GM12878 (cell line): Measurements from ENCODE around the gene FASN. TPM values are rescaled to one million over a fixed set of nuclear protein-coding genes. Genes with fewer than 3 reads are reported as not detected.

Experiments used
- ATAC-seq: fragments of 200-7000 bp; cut with Tn5 transposase; 3 replicates; pipeline ENCODE4 v1.9.1; 2020; ENCODE audit warnings: mild to moderate bottlenecking, moderate library complexity
- BruUV-seq: library from RNA; stranded (reverse); fragments of 400-500 nt; replicated peaks from 2 replicates; lab custom pipeline; 2021; lab: Mats Ljungman, UMichigan
- CTCF ChIA-PET: fragments of 300-600 bp; sonication (Branson Sonifier 250); formaldehyde crosslinking; extraction: SDS; loops from one replicate; lab custom pipeline; 2021; ENCODE audit warnings: inconsistent platforms; lab: Yijun Ruan, JAX
- POLR2A ChIA-PET: fragments of 350-600 bp; formaldehyde crosslinking; extraction: SDS; loops from one replicate; lab custom pipeline; 2021; ENCODE audit warnings: inconsistent platforms; lab: Charles Lee
- RAD21 ChIA-PET: fragments of 300-600 bp; sonication (Branson Sonifier 250); formaldehyde crosslinking; loops from one replicate; lab custom pipeline; 2023; ENCODE audit warnings: antibody characterized with exemption; ENCODE audit not compliant: unreplicated experiment; lab: Charles Lee
- SMC1A ChIA-PET: fragments of 300-600 bp; sonication (Branson Sonifier 250); formaldehyde crosslinking; loops from one replicate; lab custom pipeline; 2023; ENCODE audit not compliant: unreplicated experiment, uncharacterized antibody; lab: Charles Lee
- DNase-seq: peaks from one replicate; pipeline ENCODE4 v3.0.0-alpha.2; 2011; ENCODE audit warnings: low read depth, low spot score
- FAIRE-seq: peaks from 3 replicates; lab custom pipeline; 2011; peaks lifted over from hg19 to GRCh38; lab: Jason Lieb, UNC
- H2AFZ ChIP-seq: 2 replicates; pipeline ENCODE4 v1.6.0; 2011; ENCODE audit warnings: low read depth, low read length, control low read depth; ENCODE audit not compliant: control insufficient read depth
- H3K27ac ChIP-seq: 2 replicates; pipeline ENCODE4 v1.5.1; 2011; ENCODE audit warnings: control low read depth; ENCODE audit not compliant: control insufficient read depth, insufficient read depth
- H3K27me3 ChIP-seq, 2 experiments: replicated peaks in 1 of 2; 2 replicates each; pipeline versions ENCODE4 v1.6.0 to v1.6.1; 2011; ENCODE audit warnings: low read length in 1 of 2; ENCODE audit not compliant: control insufficient read depth in 2 of 2, insufficient read depth in 2 of 2
- H3K36me3 ChIP-seq, 2 experiments: 2 replicates each; pipeline ENCODE4 v1.5.1; 2011; ENCODE audit warnings: low read length in 1 of 2; ENCODE audit not compliant: control insufficient read depth in 2 of 2, insufficient read depth in 2 of 2
- H3K4me1 ChIP-seq: 2 replicates; pipeline ENCODE4 v1.6.1; 2011; ENCODE audit warnings: mild to moderate bottlenecking, low read length, moderate library complexity, mixed read lengths; ENCODE audit not compliant: control insufficient read depth, insufficient read depth
- H3K4me2 ChIP-seq: 2 replicates; pipeline ENCODE4 v1.6.0; 2011; ENCODE audit warnings: control low read depth; ENCODE audit not compliant: control insufficient read depth, insufficient read depth
- H3K4me3 ChIP-seq: fragments of 200-600 bp; sonication (generic); 2 replicates; pipeline ENCODE4 v1.5.1; 2016
- H3K79me2 ChIP-seq: 2 replicates; pipeline ENCODE4 v1.6.0; 2011; ENCODE audit warnings: low read length; ENCODE audit not compliant: control insufficient read depth, insufficient read depth
- H3K9ac ChIP-seq: 2 replicates; pipeline ENCODE4 v1.8.0; 2011; ENCODE audit warnings: low read length, control low read depth, mixed read lengths; ENCODE audit not compliant: control insufficient read depth, insufficient read depth
- H3K9me3 ChIP-seq: replicated peaks from 3 replicates; pipeline ENCODE4 v1.5.1; 2011; ENCODE audit warnings: mild to moderate bottlenecking, low read length; ENCODE audit not compliant: control insufficient read depth, insufficient read depth
- H4K20me1 ChIP-seq: 2 replicates; pipeline ENCODE4 v1.6.0; 2011; ENCODE audit not compliant: control insufficient read depth, insufficient read depth
- ASH2L ChIP-seq: fragments of 300-600, 200-600 bp; sonication (generic); IDR thresholded peaks from 2 replicates; pipeline ENCODE4 v1.6.1; 2017; ENCODE audit warnings: low read depth, mild to moderate bottlenecking, borderline replicate concordance
- BHLHE40 ChIP-seq, 2 experiments: fragments of 450-650 bp in 1 of 2; IDR thresholded peaks; 2 replicates each; pipeline ENCODE4 v1.6.1; 2011 to 2017; ENCODE audit warnings: low read depth in 2 of 2, borderline replicate concordance in 1 of 2, improper control_type of control experiment in 1 of 2, low read length in 1 of 2, mild to moderate bottlenecking in 1 of 2
- CREB1 ChIP-seq: IDR thresholded peaks from 2 replicates; pipeline ENCODE4 v1.6.1; 2012; ENCODE audit warnings: low read depth, mild to moderate bottlenecking, inconsistent platforms
- ESRRA ChIP-seq: IDR thresholded peaks from 2 replicates; pipeline ENCODE4 v1.6.1; 2012; ENCODE audit warnings: mild to moderate bottlenecking, low read length, improper control_type of control experiment
- IKZF2 ChIP-seq, 2 experiments: fragments of 450-650 bp; IDR thresholded peaks; 2 replicates each; pipeline ENCODE4 v1.6.1; 2017; ENCODE audit warnings: mild to moderate bottlenecking in 2 of 2, moderate library complexity in 2 of 2
- MEF2B ChIP-seq: fragments of 450-650 bp; IDR thresholded peaks from 2 replicates; pipeline ENCODE4 v1.6.1; 2018; ENCODE audit warnings: mild to moderate bottlenecking, moderate library complexity; ENCODE audit not compliant: partially characterized antibody, poor library complexity, severe bottlenecking
- POU2F2 ChIP-seq: IDR thresholded peaks from 3 replicates; pipeline ENCODE4 v1.6.1; 2011; ENCODE audit warnings: low read depth, mild to moderate bottlenecking, low read length, borderline replicate concordance
- RB1 ChIP-seq: fragments of 450-650 bp; formaldehyde crosslinking; IDR thresholded peaks from 2 replicates; pipeline ENCODE4 v1.6.1; 2017; ENCODE audit warnings: mild to moderate bottlenecking, borderline replicate concordance
- RBBP5 ChIP-seq: fragments of 200-600 bp; sonication (generic); conservative IDR thresholded peaks from 2 replicates; pipeline ENCODE4 v1.6.1; 2016
- SMC3 ChIP-seq: IDR thresholded peaks from 2 replicates; pipeline ENCODE4 v1.6.1; 2011; ENCODE audit warnings: low read length, improper control_type of control experiment, borderline replicate concordance
- SUPT20H ChIP-seq: IDR thresholded peaks from 2 replicates; pipeline ENCODE4 v1.6.1; 2011; ENCODE audit warnings: low read depth, mild to moderate bottlenecking, low read length, moderate library complexity, borderline replicate concordance; ENCODE audit not compliant: control insufficient read depth
- TCF12 ChIP-seq: IDR thresholded peaks from 2 replicates; pipeline ENCODE4 v1.6.1; 2011; ENCODE audit warnings: low read depth, mild to moderate bottlenecking, low read length
- TCF3 ChIP-seq: IDR thresholded peaks from 2 replicates; pipeline ENCODE4 v1.6.1; 2012; ENCODE audit warnings: low read depth, mild to moderate bottlenecking, low read length, borderline replicate concordance; ENCODE audit not compliant: insufficient read depth
- WGBS: methylation state at CpG from one replicate; pipeline ENCODE4 v1.1.6; 2016; ENCODE audit warnings: low lambda C conversion rate; ENCODE audit not compliant: insufficient replicate concordance, insufficient coverage; ENCODE audit errors: missing lambda C conversion rate; 5-methylcytosine and 5-hydroxymethylcytosine counted together
- in situ Hi-C: fragments of 300-500 bp; cut with MboI; formaldehyde crosslinking; loops from 9 replicates; pipeline ENCODE4 v1.14.3; 2018; ENCODE audit warnings: mixed read lengths
- intact Hi-C: fragments of 100-400 bp; cut with micrococcal nuclease; formaldehyde crosslinking; loops from one replicate; pipeline ENCODE4 v1.14.2; 2022; ENCODE audit not compliant: unreplicated experiment
- polyA plus RNA-seq, 11 experiments: library from polyadenylated mRNA; depleted of rRNA in 4 of 11; unstranded in 6 of 11; stranded (reverse) in 5 of 11; fragments of >200 nt; fragmentation: Nextera tagmentation in 4 of 11; fragmentation: Illumina TruSeq in 1 of 11; extraction: Ambion mirVana in 4 of 11; extraction: Trizol in 1 of 11; gene quantifications; 1 replicate in 1 of 11; 2 replicates in 10 of 11; pipeline versions ENCODE4 v1.2.1 to v1.2.3, GENCODE V29; 2011 to 2016; ENCODE audit warnings: inconsistent platforms in 2 of 11, missing spikeins in 2 of 11, low read depth in 1 of 11
- total RNA-seq, 4 experiments: library from RNA; depleted of rRNA in 3 of 4; stranded (reverse); fragments of >200 nt in 3 of 4; fragmentation: Illumina TruSeq in 1 of 4; extraction: Trizol in 1 of 4; gene quantifications; 2 replicates each; pipeline versions ENCODE4 v1.2.1 to v1.2.3, GENCODE V29; 2013 to 2021
- TF ChIP-seq, protein P1 (sequence below): fragments of 450-650 bp; conservative IDR thresholded peaks from 2 replicates; pipeline ENCODE4 v1.6.1; 2017; ENCODE audit warnings: mild to moderate bottlenecking, moderate library complexity
- TF ChIP-seq, protein P2 (sequence below): fragments of 450-650 bp; IDR thresholded peaks from 2 replicates; pipeline ENCODE4 v1.6.1; 2017; ENCODE audit warnings: borderline replicate concordance
- TF ChIP-seq, protein P3 (sequence below): IDR thresholded peaks from 2 replicates; pipeline ENCODE4 v1.6.1; 2012; ENCODE audit warnings: low read depth, low read length, improper control_type of control experiment
- TF ChIP-seq, protein P4 (sequence below): IDR thresholded peaks from 2 replicates; pipeline ENCODE4 v1.6.1; 2012; ENCODE audit warnings: low read depth, low read length, improper control_type of control experiment

FASN gene
- total and polyA plus RNA-seq, 10 of the 15 experiments (the other 5 are each of a cell fraction or from before 2014, with no cell fraction given) = 0.19 to 333 (median 30.4) TPM

DNA sequence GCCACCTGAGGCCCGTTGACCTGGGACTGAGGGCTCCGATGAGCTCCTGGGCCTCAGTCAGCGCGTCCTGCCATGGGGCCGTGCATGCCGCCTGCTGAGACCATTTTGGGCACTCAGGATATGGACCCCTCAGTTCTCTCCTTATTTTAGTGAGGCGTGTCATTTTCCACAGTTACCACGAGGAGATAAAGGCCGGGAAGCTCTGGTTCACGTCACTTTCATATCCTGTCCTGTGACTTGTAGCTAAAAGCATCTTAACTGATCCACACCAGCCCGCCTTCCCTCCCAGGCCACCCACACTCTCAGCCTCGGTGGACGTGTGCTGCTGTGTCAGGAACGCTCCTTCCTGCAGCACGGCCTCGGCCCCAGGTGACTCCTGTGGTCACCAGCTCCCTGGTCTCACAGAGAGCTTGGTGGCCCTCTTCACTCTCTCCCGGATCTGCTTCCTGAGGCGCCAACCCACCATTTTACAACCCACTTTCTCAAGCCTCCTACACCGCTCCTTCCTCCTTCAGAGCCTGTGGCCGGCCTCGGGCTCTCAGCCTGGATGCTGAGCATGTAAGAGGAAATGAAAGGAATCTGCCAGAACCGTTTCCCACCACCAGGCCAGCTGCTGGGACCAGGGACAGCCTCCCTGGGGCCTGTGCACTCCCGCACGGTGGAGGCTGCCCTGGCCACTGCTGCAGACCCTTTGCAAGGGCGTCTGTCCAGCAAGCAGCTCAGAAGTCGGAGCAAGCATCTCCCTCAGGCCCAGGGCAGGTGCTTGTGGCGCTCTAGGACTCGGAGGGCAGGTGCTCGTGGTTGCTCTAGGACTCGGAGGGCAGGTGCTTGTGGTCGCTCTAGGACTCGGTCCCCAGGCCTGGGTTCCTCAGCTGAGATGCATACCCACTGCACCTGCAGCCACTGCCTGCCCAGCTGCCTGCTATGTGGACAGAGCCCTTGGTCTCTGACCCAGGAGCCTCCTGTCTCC lies 23.9 kb upstream of the FASN start:
- peak; percentile 39 for ATAC-seq
- ChIA-PET SMC1A (no interaction called here), CTCF (interaction anchor here (0.7 kb wide), 1 partner anchor 15 kb away, joined by 3 read pairs; no protein-coding TSS in a partner anchor)
- Histone ChIP-seq H3K9ac (no peak overlapping the region), H4K20me1 (no peaks in the 10 kb centered on the region), H3K4me2 (no peak overlapping the region)
- no peak for FAIRE-seq
- no peak for TF ChIP-seq MEF2B
- TF ChIP-seq, protein P1, sequence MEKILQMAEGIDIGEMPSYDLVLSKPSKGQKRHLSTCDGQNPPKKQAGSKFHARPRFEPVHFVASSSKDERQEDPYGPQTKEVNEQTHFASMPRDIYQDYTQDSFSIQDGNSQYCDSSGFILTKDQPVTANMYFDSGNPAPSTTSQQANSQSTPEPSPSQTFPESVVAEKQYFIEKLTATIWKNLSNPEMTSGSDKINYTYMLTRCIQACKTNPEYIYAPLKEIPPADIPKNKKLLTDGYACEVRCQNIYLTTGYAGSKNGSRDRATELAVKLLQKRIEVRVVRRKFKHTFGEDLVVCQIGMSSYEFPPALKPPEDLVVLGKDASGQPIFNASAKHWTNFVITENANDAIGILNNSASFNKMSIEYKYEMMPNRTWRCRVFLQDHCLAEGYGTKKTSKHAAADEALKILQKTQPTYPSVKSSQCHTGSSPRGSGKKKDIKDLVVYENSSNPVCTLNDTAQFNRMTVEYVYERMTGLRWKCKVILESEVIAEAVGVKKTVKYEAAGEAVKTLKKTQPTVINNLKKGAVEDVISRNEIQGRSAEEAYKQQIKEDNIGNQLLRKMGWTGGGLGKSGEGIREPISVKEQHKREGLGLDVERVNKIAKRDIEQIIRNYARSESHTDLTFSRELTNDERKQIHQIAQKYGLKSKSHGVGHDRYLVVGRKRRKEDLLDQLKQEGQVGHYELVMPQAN = no peak
- TF ChIP-seq IKZF2 (IDR thresholded peaks at IDR 0.05) = no peak
- TF ChIP-seq, protein P2, sequence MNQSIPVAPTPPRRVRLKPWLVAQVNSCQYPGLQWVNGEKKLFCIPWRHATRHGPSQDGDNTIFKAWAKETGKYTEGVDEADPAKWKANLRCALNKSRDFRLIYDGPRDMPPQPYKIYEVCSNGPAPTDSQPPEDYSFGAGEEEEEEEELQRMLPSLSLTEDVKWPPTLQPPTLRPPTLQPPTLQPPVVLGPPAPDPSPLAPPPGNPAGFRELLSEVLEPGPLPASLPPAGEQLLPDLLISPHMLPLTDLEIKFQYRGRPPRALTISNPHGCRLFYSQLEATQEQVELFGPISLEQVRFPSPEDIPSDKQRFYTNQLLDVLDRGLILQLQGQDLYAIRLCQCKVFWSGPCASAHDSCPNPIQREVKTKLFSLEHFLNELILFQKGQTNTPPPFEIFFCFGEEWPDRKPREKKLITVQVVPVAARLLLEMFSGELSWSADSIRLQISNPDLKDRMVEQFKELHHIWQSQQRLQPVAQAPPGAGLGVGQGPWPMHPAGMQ = no peak
- TF ChIP-seq RBBP5 = no peak
- TF ChIP-seq ASH2L = no peak
- TF ChIP-seq, protein P3, sequence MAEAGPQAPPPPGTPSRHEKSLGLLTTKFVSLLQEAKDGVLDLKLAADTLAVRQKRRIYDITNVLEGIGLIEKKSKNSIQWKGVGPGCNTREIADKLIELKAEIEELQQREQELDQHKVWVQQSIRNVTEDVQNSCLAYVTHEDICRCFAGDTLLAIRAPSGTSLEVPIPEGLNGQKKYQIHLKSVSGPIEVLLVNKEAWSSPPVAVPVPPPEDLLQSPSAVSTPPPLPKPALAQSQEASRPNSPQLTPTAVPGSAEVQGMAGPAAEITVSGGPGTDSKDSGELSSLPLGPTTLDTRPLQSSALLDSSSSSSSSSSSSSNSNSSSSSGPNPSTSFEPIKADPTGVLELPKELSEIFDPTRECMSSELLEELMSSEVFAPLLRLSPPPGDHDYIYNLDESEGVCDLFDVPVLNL = no peak
- no peak for TF ChIP-seq TCF3
- TF ChIP-seq, protein P4, sequence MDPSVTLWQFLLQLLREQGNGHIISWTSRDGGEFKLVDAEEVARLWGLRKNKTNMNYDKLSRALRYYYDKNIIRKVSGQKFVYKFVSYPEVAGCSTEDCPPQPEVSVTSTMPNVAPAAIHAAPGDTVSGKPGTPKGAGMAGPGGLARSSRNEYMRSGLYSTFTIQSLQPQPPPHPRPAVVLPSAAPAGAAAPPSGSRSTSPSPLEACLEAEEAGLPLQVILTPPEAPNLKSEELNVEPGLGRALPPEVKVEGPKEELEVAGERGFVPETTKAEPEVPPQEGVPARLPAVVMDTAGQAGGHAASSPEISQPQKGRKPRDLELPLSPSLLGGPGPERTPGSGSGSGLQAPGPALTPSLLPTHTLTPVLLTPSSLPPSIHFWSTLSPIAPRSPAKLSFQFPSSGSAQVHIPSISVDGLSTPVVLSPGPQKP = no peak
- TF ChIP-seq TCF12 = peak; percentile 96
- no peak for TF ChIP-seq RB1
- TF ChIP-seq SMC3 = no peak
- peak in 1 of 2 experiments; percentile 32; a peak in 1 of 4 replicates for TF ChIP-seq BHLHE40 (IDR thresholded peaks at IDR 0.05; ENCODE audit: borderline replicate concordance in 1 of 2, low read depth in 2 of 2, low read length in 1 of 2)
- TF ChIP-seq CREB1 = no peak
- TF ChIP-seq ESRRA = no peak
- no peak for TF ChIP-seq POU2F2
- no peak for TF ChIP-seq SUPT20H
- TF ChIP-seq, all 136 proteins: peak for 2
- Histone ChIP-seq H3K27ac (no peak overlapping the region), H2AFZ (no peak overlapping the region), H3K4me3 (no peak overlapping the region), H3K36me3 (no peaks in the 10 kb centered on the region), H3K27me3 (no peaks in the 10 kb centered on the region), H3K79me2 (no peaks in the 10 kb centered on the region), H3K9me3 (no peaks in the 10 kb centered on the region), H3K4me1 (no peaks in the 10 kb centered on the region)
- intact Hi-C loops = no loop called here
- in situ Hi-C loops = no loop called here
- no TSS peak for BruUV-seq
- POLR2A ChIA-PET = interaction anchor here (1.0 kb wide), 1 partner anchor 13 kb away, joined by 3 read pairs; no protein-coding TSS in a partner anchor
- WGBS = 63% methylated on average over 32 of the region's 32 CpGs
- DNase-seq = no peak
- RAD21 ChIA-PET = no interaction called here
